Islet precursor cell (in vitro differentiated cells): Measurements from ENCODE around the gene SLC25A1.

ENCODE experiments used
- DNase-seq: peaks from one replicate; pipeline ENCODE4 v3.0.0-alpha.2; 2018

SLC25A1 gene

GRCh38 chr22:19180234-19180633 lies 1.7 kb upstream of the SLC25A1 start:
- peak; percentile 50 for DNase-seq

GRCh38 chr22:19179497-19180048 lies 1.0 kb upstream of the SLC25A1 start:
- peak; percentile 90 for DNase-seq

- DNase-seq: peak; percentile 73
Measured at GRCh38 chr22:19178065-19178656, 375 bp downstream of the SLC25A1 start.

GRCh38 chr22:19177164-19178064 lies 1.1 kb downstream of the SLC25A1 start:
- DNase-seq: no peak

GRCh38 chr22:19176732-19177131 lies 1.8 kb downstream of the SLC25A1 start:
- peak; percentile 49 for DNase-seq

- peak; percentile 38 for DNase-seq
Measured at GRCh38 chr22:19176175-19176643, 2.3 kb downstream of the SLC25A1 start.

- peak; percentile 53 for DNase-seq
Measured at GRCh38 chr22:19175602-19176174, 2.8 kb downstream of the SLC25A1 start.

GRCh38 chr22:19175026-19175601 lies 3.4 kb downstream of the SLC25A1 start:
- DNase-seq: peak; percentile 41

GRCh38 chr22:19174106-19175025 lies 4.2 kb downstream of the SLC25A1 start:
- peak; percentile 74 for DNase-seq

- peak; percentile 46 for DNase-seq
Measured at GRCh38 chr22:19173047-19174035, 5.2 kb downstream of the SLC25A1 start.

GRCh38 chr22:19172213-19173046 lies 6.1 kb downstream of the SLC25A1 start:
- no peak for DNase-seq

GRCh38 chr22:19169947-19170318 lies 8.6 kb downstream of the SLC25A1 start:
- DNase-seq: no peak

- peak; percentile 52 for DNase-seq
Measured at GRCh38 chr22:19169002-19169946, 9.3 kb downstream of the SLC25A1 start.

- peak; percentile 52 for DNase-seq
Measured at GRCh38 chr22:19168088-19168890, 10.2 kb downstream of the SLC25A1 start.

GRCh38 chr22:19167106-19167869 lies 11.2 kb downstream of the SLC25A1 start:
- peak; percentile 50 for DNase-seq

- DNase-seq: no peak
Measured at GRCh38 chr22:19166421-19166820, 12.1 kb downstream of the SLC25A1 start.

GRCh38 chr22:19164425-19164824 lies 14.1 kb downstream of the SLC25A1 start:
- no peak for DNase-seq
